HG03025 (cell line): Measurements from ENCODE around the gene GATAD2A.
A peak's percentile ranks its signal among the peaks of the same experiment; 100 is the strongest.

Source experiments
- ATAC-seq: cut with Tn5 transposase; IDR thresholded peaks from one replicate; pipeline ENCODE4 v1.9.1; 2021; ENCODE audit warnings: mild to moderate bottlenecking, moderate library complexity; ENCODE audit not compliant: unreplicated experiment, low FRiP score

GATAD2A gene

DNA sequence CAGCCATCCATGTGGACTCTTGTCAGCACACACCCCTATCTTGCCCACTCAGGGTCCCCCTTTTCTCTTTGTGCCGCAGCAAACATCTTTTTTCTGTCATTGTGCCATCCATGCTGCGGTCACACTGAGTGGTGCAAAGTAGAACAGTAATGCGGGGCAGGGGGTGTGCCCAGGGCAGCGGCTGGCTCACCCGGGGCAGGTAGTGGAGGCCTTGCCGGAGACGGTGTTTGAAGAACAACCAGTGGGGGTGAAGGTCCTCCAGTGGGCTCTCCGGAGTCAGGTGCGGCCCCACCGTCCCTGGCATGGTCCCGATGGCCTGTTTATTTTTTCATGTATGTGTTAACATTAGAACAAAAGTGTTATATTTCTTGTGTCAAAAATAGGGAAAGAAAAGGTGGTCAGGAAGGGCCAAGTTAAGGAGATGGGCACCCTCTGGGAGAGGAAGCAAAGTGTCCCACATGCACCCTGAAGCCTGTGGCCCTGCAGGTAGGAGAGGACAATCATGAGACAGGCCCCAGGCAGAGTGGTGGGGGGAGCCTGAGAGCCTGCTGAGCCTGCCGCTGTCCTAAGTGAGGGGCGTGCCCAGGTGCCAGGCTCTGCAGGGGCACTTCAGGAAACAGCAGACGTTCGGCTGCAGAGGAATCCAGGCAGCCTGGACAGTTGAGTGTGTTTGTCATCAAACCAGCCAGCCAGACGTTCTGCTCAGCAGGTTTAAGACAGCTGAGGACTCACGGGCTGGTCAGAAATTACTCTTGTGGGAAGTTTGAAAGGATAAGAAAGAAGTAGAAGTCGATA, 97.5 kb downstream of the GATAD2A start:
- no peak for ATAC-seq

DNA sequence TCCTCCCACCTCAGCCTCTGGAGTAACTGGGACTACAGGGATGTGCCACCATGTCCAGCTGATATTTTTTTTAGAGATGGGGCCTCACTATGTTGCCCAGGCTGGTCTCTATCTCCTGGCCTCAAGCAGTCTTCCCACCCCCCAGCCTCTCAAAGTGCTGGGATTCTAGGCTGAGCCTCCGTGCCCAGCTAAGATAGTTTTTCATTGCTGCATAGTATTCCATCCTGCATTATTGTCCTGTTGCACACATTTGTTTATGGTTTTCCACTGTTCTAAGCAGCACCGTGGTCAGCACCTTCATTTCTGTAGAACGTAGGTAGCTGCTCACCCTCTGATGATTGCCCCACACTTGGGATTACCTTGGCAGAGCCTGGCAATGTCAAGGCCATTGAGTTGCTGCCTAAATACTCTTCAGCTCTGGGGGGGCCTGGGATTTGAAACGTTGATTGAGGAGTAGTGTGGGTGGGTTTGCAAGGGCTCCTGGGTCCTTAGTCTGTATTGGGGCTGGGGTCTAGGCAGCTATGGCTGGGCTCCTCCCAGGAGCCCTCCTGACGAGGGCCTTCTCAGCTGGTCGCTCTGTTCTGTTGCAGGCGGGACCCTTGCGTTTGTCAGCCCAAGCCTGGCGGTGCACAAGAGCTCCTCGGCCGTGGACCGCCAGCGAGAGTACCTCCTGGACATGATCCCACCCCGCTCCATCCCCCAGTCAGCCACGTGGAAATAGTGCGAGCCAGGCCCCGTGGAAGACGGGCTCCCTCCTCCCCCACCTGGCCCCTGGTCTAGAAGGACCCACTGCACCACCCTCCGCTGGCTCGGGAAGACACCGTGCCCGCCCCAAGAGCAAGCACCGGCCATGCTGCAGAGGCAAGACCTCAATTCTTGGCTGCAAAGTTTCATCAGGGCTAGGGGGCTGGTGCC, 99.5 kb downstream of the GATAD2A start:
- ATAC-seq, result no peak

DNA sequence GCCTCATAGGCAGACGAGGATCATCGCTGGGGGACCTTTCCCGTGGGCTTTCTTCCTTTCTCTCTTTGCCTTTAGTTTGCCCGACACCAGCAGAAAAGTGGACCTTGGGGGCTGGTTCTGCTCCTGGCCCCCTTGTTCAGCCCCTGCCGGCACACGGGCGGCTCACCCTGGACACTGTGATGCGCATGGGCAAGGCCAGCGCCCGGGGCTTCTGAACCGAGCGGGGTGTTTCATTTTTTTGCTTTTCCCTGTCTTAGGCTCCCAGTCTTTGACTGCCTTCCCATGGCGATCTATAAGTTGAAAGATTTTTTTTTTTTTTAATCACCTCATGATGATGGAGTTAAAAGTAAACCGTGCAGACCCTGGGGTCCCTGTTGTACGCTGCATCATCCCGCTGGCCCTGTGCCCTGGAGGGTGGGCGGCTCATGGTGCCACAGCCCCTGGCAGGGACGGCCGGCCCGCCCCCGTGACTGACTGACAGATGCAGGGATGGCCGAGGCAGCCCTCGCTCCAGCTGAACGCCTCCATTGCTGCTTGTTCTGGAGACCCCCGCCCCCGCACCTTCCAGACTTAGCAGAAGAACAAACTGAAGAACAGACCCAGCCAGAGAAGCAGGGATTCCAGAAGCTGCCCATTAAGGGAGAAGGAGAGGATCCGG, 100.3 kb downstream of the GATAD2A start:
- no peak for ATAC-seq

DNA sequence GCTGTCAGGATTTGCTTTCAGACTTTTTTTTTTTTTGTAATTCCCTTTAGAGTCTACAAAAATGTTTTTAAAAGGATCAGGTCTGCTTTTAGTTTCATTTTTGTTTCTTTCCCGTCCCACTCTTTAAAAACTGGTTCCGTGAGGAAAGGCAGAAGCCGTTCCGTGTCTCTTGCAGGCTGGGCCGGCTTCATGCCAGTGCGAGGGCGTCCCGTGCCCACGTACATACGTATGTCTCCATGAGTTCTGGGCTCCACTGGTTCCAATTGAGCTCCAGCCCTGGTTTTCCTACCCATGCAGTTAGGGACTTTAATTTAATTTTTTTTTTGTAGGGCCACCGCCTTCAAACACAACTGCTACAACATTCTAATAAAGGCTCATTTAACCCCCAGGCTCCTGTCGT, 101.1 kb downstream of the GATAD2A start:
- no peak for ATAC-seq

DNA sequence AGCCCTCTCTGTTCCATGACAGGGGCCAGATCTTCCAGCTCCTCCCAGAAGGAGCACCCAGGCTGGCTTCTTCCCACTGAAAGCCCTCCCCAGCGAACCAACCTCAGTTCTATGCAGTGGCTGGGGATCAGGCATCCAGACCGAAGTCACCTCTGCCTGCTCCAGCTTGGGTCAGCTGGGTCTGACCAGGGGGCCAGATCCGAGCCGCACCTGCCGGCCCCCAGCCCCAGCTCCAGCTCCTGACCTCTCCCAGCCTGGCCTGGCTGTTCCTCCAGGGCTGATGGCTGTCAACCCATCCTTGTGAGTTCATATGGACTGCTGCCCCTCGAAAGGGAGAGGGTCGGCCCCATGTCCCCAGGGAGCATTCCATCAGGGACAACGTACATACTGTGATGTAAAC, 101.9 kb downstream of the GATAD2A start:
- no peak for ATAC-seq

DNA sequence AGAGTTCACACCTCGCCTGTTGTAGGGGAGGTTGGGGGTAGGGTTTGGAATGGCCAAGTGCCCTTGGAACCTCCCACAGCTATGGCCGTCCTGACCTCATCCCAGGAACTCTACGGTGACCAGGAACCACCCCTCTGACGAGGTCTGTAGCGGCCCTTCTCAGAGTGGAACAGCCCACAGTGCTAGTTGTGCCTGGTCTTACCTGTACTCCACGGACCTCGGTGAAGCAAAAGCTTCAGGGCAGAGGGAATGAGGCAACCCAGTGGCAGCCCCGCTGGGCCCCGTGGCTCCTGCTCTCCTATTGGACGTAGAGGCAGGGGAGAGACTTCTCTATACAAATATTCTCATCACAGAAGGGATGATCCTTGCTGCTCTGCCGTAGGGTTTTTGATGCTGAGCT, 102.7 kb downstream of the GATAD2A start:
- ATAC-seq, result no peak

DNA sequence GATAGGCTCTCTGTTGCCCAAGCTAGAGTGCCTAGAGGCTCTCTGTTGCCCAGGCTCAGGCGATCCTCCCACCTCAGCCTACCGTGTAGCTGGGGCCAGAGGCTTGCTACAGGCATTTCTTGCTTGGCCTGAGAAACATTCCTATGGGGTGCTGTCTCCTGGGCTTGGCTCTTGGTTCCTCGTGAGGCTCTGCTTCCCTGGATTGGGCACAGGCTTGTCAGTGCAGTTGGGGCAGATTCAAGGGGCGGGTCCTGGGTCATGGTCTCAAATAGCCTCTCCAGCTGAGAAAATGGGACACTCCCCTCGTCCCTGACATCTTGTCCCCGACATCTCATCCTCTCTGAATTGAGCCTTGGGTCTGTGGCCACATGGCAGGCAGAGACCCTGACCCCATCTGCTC, 105.0 kb downstream of the GATAD2A start:
- ATAC-seq, result no peak

DNA sequence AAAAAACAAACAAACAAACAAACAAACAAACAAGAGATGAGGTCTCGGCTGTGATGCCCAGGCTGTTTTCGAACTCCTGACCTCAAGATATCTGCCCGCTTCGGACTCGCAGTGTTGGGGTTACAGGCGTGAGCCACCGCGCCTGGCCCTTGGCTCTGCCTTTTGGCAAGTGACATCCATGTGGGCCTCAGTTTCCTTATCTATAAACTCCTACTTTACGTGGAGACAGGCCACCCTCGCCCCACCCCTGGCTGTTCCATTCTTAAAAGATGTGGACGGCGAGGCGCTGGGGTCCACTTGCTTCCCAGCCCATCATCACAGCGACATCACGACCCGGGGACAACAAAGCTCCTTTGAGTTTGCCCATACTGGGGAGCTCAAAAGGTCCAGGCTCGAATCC, 108.2 kb downstream of the GATAD2A start:
- no peak for ATAC-seq

DNA sequence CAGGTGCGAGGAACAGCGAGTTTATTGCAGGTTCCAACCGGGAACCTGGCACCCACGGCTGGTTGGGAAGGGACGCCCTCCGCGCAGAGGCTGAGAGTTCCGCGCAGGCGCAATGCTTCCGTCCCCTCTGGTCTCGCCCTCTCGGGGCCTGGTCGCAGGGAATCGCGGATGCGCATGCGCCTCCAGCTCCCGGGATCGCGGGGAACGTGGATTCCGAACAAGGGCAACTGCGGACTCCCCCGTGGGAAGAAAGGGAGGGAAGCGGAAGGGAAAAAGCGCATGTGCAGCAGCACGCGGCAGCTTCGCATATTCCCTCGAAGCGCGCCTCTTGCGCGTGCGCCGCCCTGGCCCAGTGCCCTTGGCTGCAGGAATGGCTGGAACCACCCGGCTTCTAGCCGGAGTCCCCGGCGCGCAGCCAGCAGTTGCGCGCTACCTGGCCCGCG, 108.8 kb downstream of the GATAD2A start:
- no peak for ATAC-seq

DNA sequence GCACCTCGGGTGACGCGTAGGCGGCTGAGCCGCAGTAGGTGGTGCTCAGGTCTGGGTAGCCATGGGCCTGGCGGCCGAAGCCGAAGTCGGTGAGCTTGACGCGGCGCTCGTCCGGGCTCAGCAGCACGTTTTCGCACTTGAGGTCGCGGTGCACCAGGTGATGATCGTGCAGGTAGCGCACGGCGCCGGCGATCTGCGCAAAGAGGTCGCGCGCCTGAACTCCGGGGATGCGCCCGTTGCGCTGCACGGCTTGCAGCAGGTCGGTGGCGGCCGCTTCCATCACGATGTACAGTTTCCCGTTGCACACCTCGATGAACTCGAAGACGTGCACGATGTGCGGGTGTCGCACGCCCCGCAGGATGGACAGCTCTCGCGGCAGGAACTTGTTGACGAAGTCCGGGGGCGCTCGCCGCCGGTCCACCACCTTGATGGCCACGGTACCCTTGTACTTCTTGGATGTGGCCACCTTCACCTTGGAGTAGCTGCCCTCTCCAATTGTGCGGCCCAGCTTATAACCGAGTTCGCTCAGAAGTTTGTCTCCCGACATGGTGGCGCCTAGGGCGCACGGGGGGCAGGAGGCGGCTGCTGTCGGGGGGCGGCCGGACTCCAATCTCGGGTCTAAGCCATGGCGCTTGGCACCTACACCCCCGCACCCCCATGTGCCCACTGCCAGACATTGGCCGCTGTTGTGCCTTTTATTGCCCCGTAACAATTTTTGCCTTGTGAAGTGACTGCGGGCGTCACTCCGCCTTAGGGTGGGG, 109.6 kb downstream of the GATAD2A start, which contains the start of gene TSSK6:
Gene TSSK6 (minus strand): TSS at position 668 of the 761 bp plus-strand sequence. CDS start 121 bp downstream, at position 547.
- ATAC-seq, result no peak

DNA sequence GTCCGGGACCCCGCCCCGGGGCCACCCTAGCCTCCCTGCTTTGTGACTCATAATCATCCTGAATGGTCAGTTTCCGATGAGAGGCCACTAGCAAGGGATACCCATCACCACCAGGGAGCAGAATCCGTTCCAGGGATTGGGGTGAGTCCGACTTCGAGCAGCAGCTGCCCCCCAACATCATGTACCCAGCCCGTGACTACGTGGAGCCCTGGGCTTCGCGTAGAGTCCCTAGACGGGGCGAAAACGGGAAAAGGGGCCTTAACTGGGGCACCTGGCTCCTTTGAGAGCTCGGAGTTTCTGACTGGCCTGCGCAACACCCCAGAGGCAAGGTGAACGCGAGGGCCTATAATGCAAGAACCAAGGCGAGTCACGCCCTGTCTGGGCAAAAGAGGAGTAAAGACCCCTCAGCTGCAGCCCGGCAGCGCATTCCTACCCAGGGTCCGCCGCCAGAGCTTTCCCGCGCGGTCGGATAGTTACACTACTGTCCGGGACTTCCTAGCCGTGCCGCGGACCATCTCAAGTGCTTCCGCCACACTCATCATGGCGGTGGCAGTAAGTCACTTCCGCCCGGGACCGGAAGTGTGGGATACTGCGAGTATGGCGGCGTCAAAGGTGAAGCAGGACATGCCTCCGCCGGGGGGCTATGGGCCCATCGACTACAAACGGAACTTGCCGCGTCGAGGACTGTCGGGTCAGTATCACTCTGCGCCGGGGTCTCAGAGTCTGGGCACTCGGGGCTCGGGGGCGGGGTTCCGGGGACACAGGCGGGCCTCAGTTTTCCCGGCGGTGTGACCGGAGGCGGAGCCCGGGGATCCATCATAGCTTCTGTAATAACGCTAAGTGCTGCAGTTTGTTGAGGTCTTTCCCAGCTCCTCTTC, 110.4 kb downstream of the GATAD2A start, which contains the start of gene NDUFA13:
Gene NDUFA13 (plus strand): TSS at position 584 of the 878 bp plus-strand sequence. CDS start 14 bp downstream, at position 598.
- peak; percentile 78 for ATAC-seq

DNA sequence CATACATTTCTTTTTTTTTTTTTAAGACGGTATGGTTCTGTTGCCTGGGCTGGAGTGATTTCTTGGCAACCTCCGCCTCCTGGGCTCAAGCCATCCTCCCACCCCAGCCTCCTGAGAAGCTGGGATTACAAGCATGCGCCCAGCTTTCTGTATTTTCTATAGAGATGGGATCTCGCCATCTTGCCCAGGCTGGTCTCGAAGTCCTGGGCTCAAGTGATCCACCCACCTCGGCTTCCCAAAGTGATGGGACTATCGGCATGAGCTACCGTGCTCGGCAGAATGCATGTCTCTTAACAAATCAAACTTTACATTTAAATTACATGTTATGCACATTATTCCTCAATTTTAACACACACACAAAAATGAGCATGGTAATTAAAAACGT, 111.8 kb downstream of the GATAD2A start:
- no peak for ATAC-seq

DNA sequence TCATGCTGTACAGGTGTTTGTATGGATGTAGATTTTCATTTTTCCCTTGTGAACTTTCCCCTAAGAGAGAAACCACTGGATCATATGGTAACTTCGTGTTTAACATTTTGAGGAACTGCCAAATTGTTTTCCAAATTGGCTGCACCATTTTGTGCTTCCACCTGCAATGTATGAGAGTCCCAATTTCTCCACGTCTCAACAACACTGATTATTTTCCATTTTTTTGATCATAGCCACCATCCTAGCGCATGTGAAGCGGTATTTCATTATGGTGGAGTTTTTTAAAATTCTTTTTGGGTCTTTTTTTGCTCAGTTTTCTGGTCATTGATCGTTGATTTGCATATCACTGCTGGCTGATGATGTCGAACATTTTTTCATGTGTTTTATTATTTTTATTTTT, 115.5 kb downstream of the GATAD2A start:
- ATAC-seq, result no peak

DNA sequence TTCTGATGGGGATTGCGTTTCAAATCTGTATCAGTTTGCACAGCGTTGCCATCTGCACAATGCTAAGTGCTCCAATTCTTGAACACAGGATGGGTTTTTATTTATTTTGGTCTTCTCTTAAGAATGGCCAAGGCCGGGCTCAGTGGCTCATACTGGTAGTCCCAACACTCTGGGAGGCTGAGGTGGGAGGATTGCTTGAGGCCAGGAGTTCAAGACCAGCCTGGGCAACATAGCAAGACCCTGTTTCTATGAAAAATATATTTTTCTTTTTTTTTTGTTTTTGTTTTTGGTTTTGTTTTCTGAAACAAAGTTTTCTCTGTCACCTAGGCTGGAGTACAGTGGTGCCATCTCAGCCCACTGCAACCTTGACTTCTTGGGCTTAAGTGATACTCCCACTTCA, 117.7 kb downstream of the GATAD2A start:
- ATAC-seq, result no peak

DNA sequence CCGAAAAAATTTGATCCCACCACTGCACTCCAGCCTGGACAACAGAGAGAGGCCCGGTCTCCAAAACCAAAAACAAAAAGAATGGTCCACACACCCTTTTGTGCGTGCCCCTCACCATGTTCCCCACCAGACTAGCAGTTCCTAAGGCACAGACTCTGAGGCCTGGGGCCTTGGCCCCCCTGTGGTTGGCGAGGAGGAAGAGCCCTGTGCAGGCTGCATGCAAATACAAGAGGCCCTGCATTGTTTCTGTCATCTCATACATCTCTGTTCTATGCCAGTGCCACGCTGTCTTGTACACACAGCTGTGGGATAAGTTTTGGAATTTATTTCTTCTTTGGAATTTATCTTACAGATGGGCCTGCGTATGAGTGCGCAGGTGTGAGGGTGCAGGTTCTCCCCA, 118.6 kb downstream of the GATAD2A start:
- ATAC-seq, result no peak

DNA sequence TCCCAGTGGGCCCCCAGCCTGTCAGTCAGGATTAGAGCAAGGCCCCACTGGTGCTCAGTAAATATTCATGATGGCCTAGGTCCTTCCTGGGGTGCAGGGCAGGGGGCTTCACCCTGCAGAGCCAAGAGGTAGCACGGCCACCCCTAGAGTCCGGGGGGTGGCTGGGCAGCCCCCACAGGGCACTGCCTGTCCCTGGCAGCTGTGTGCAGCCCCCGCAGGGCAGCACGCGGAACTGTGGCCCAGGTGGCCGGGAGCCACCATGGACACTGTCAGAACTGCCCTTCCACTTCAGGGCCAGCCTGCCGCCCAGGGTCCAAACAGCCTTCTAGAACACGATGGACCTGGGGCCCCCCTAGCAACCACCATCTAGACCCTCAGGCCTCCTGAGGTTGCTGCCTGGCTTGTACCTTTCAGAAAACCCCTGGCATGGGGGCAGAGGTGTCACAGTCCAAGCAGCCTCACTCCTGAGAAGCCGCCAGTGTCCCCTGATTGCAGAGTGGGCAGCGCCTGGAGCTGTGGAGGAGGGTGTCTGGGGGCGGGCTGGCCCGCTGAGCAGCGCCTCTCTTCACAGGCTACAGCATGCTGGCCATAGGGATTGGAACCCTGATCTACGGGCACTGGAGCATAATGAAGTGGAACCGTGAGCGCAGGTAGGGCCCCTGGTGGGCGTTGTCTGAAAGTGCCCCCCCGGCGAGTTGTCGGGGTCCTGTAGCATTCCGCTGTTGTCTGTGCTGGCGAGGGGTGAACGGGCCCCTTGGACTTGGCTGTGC, 120.3 kb downstream of the GATAD2A start:
- no peak for ATAC-seq

DNA sequence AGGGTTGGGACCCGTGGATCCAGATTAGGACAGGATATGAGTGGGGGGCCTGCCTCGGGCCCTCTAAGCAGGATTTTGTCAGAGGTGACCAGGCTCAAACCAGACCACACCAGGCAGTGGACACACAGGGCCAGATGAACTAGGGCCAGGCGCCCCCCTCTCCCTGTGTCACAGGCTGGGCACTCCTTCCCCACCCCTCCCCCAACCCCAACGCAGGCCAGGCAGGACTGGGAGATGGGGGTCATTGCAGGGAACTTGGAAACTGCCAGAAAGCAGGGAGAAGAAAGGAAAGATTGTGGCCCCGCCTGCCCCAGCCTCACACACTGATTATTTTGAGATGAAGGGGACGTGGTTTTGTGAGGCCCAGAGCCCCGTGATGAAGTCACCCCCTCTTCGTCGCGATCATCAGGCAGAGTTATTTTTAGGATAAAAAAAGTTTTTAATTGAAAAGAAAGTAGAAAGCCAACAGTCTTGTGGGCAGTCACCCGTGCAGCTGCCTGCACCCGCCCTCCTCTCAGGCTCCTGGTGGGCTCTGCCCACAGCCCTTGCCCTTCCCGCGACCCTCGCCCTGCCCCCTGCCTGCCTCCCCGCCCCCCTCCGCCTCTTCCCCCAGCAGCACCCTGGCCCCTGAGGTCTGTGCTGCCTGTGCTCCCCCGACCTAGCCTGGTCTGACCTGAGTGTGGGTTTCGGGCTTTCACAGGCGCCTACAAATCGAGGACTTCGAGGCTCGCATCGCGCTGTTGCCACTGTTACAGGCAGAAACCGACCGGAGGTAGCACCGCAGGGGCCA, 121.3 kb downstream of the GATAD2A start:
- ATAC-seq, result no peak

DNA sequence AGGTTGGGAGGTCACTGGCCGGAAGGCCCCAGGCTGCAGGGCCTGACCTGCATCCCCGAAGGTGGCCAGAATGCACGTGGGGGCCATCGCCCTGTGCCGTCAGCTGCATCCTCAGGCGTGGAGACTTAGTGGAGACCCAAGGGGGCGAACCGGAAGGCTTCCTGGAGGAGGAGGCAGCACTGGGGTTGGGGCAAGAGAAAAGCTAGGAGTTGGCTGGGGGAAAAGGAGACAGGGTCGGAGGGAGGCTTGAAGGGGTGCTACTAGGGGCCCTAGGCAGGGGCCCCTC, 121.8 kb downstream of the GATAD2A start:
- no peak for ATAC-seq
